Keratinocyte (primary cell): Measurements from ENCODE around the gene CASP3. TPM values are rescaled to one million over a fixed set of nuclear protein-coding genes. Genes with fewer than 3 reads are reported as not detected.
"Not testable (repeated sequence)": the region's sequence is repeated elsewhere in the genome, so short reads cannot be mapped to it uniquely, and the experiment has no call there.

Experiments used
- DNase-seq: peaks from one replicate; pipeline ENCODE4 v3.0.0-alpha.2; 2011; ENCODE audit warnings: low read depth, missing footprints, low spot score
- FAIRE-seq: peaks from 2 replicates; lab custom pipeline; 2011; peaks lifted over from hg19 to GRCh38; lab: Jason Lieb, UNC
- H2AFZ ChIP-seq: 2 replicates; pipeline ENCODE4 v1.6.0; 2012; ENCODE audit warnings: low read length, control low read depth, inconsistent platforms; ENCODE audit not compliant: control insufficient read depth
- H3K27ac ChIP-seq: 2 replicates; pipeline ENCODE4 v1.5.1; 2011; ENCODE audit warnings: low read length; ENCODE audit not compliant: control insufficient read depth, insufficient read depth
- H3K27me3 ChIP-seq: 3 replicates; pipeline ENCODE4 v1.6.0; 2011; ENCODE audit warnings: low read length; ENCODE audit not compliant: control insufficient read depth, insufficient read depth; ENCODE audit errors: extremely low read depth
- H3K36me3 ChIP-seq, 2 experiments: 2 replicates in 1 of 2; 3 replicates in 1 of 2; pipeline ENCODE4 v1.5.1; 2011; ENCODE audit warnings: low read length in 2 of 2, mild to moderate bottlenecking in 1 of 2; ENCODE audit not compliant: control insufficient read depth in 2 of 2, insufficient read depth in 2 of 2; ENCODE audit errors: extremely low read depth in 1 of 2
- H3K4me1 ChIP-seq: 3 replicates; pipeline ENCODE4 v1.5.1; 2011; ENCODE audit warnings: low read length; ENCODE audit not compliant: control insufficient read depth, insufficient read depth; ENCODE audit errors: extremely low read depth
- H3K4me2 ChIP-seq: 3 replicates; pipeline ENCODE4 v1.6.0; 2011; ENCODE audit warnings: low read depth, low read length; ENCODE audit not compliant: control insufficient read depth, insufficient read depth; ENCODE audit errors: extremely low read depth
- H3K4me3 ChIP-seq, 3 experiments: fragments of 200-600 bp in 1 of 3; sonication (generic) in 1 of 3; 2 replicates in 2 of 3; 3 replicates in 1 of 3; pipeline ENCODE4 v1.5.1; 2011 to 2016; ENCODE audit warnings: low read length in 3 of 3, mild to moderate bottlenecking in 3 of 3, control low read depth in 2 of 3, inconsistent platforms in 1 of 3, low read depth in 1 of 3, mixed read lengths in 1 of 3, mixed run types in 1 of 3, moderate library complexity in 1 of 3; ENCODE audit not compliant: control insufficient read depth in 2 of 3, insufficient read depth in 2 of 3; ENCODE audit errors: extremely low read depth in 1 of 3
- H3K79me2 ChIP-seq: 2 replicates; pipeline ENCODE4 v1.6.0; 2012; ENCODE audit warnings: low read length; ENCODE audit not compliant: control insufficient read depth, insufficient read depth
- H3K9ac ChIP-seq: 3 replicates; pipeline ENCODE4 v1.6.0; 2011; ENCODE audit warnings: low read length; ENCODE audit not compliant: control insufficient read depth, insufficient read depth; ENCODE audit errors: extremely low read depth
- H3K9me1 ChIP-seq: 3 replicates; pipeline ENCODE4 v1.6.0; 2011; ENCODE audit warnings: low read length; ENCODE audit not compliant: control insufficient read depth, insufficient read depth; ENCODE audit errors: extremely low read depth
- H3K9me3 ChIP-seq: 2 replicates; pipeline ENCODE4 v1.5.1; 2012; ENCODE audit warnings: low read depth, low read length; ENCODE audit not compliant: control insufficient read depth
- H4K20me1 ChIP-seq: 3 replicates; pipeline ENCODE4 v1.6.0; 2011; ENCODE audit warnings: low read length; ENCODE audit not compliant: control insufficient read depth, insufficient read depth; ENCODE audit errors: extremely low read depth
- CTCF ChIP-seq, 3 experiments: IDR thresholded peaks in 1 of 3; conservative IDR thresholded peaks in 1 of 3; optimal IDR thresholded peaks in 1 of 3; 2 replicates in 2 of 3; 3 replicates in 1 of 3; pipeline versions ENCODE3 to v1.5.1; 2011; ENCODE audit warnings: low read length in 3 of 3, mild to moderate bottlenecking in 3 of 3, moderate library complexity in 2 of 3, control low read depth in 1 of 3, inconsistent platforms in 1 of 3; ENCODE audit not compliant: insufficient read depth in 2 of 3; ENCODE audit errors: extremely low read depth in 1 of 3
- EZH2 ChIP-seq: IDR thresholded peaks from one replicate; pipeline ENCODE4 v1.6.1; 2012; ENCODE audit warnings: inconsistent platforms, mild to moderate bottlenecking, low read length, moderate library complexity
- dilution Hi-C: fragments of 300-500 bp; cut with MboI; formaldehyde crosslinking; loops from one replicate; pipeline ENCODE4 v1.7.0; 2020; ENCODE audit warnings: low sequenced_read_pairs; ENCODE audit not compliant: extremely low pct_ligation_motif_present
- polyA plus RNA-seq, 5 experiments: library from polyadenylated mRNA; depleted of rRNA in 3 of 5; stranded (reverse) in 3 of 5; stranded (forward) in 1 of 5; unstranded in 1 of 5; fragments of >200 nt; gene quantifications; 1 replicate in 1 of 5; 2 replicates in 3 of 5; 3 replicates in 1 of 5; pipeline versions ENCODE4 v1.2.1 to v1.2.3, GENCODE V29; 2011 to 2012; ENCODE audit warnings: missing spikeins in 2 of 5, low read depth in 1 of 5, low replicate concordance in 1 of 5

The CASP3 gene
- polyA plus RNA-seq, 1 donor (not counting 4 experiments of a cell fraction or from before 2014, with no cell fraction given): 51.1 TPM

GRCh38 chr4:184660978-184661377 lies 11.7 kb upstream of the CASP3 start:
- TF ChIP-seq CTCF (optimal IDR thresholded peaks at IDR 0.05 in 1 of 3, IDR thresholded peaks at IDR 0.05 in 1 of 3, conservative IDR thresholded peaks at IDR 0.05 in 1 of 3; ENCODE audit: extremely low read depth in 1 of 3, insufficient read depth in 2 of 3, low read length in 3 of 3): no peak
- TF ChIP-seq EZH2: no peak
- dilution Hi-C loops: no loop called here
- Histone ChIP-seq H3K4me1 (no peaks in the 10 kb centered on the region), H3K4me3 (no peak overlapping the region), H3K9me1 (no peaks in the 10 kb centered on the region), H3K36me3 (no peaks in the 10 kb centered on the region), H2AFZ (no peak overlapping the region), H3K9ac (no peak overlapping the region), H3K27ac (no peak overlapping the region), H3K79me2 (no peaks in the 10 kb centered on the region), H4K20me1 (no peaks in the 10 kb centered on the region), H3K4me2 (no peak overlapping the region), H3K9me3 (no peaks in the 10 kb centered on the region), H3K27me3 (no peaks in the 10 kb centered on the region)
- FAIRE-seq (no peak), DNase-seq (no peak)

GRCh38 chr4:184657820-184658219 lies 8.6 kb upstream of the CASP3 start:
- DNase-seq, FAIRE-seq, H3K4me3 ChIP-seq, dilution Hi-C loops, H3K27me3 ChIP-seq, H3K27ac ChIP-seq, H4K20me1 ChIP-seq, H3K9me3 ChIP-seq, H3K9me1 ChIP-seq, H2AFZ ChIP-seq, H3K9ac ChIP-seq, H3K79me2 ChIP-seq, H3K36me3 ChIP-seq, H3K4me2 ChIP-seq, H3K4me1 ChIP-seq: not testable (repeated sequence)

GRCh38 chr4:184657144-184657543 lies 7.9 kb upstream of the CASP3 start:
- Histone ChIP-seq H3K9ac (no peak overlapping the region), H3K9me1 (no peaks in the 10 kb centered on the region), H3K9me3 (no peaks in the 10 kb centered on the region), H3K4me3 (no peak overlapping the region), H2AFZ (no peak overlapping the region), H3K4me2 (no peak overlapping the region), H4K20me1 (no peaks in the 10 kb centered on the region), H3K79me2 (no peaks in the 10 kb centered on the region), H3K27me3 (no peaks in the 10 kb centered on the region), H3K4me1 (no peaks in the 10 kb centered on the region), H3K36me3 (no peaks in the 10 kb centered on the region), H3K27ac (no peak overlapping the region)
- FAIRE-seq (no peak), DNase-seq (no peak)
- dilution Hi-C loops: no loop called here
- no peak for TF ChIP-seq CTCF (optimal IDR thresholded peaks at IDR 0.05 in 1 of 3, IDR thresholded peaks at IDR 0.05 in 1 of 3, conservative IDR thresholded peaks at IDR 0.05 in 1 of 3; ENCODE audit: extremely low read depth in 1 of 3, insufficient read depth in 2 of 3, low read length in 3 of 3)
- TF ChIP-seq EZH2: no peak
